Measurements from ENCODE around the gene GOLGA6C.
"Not testable (repeated sequence)": the region's sequence is repeated elsewhere in the genome, so short reads cannot be mapped to it uniquely, and the experiment has no call there.

The GOLGA6C gene, protein sequence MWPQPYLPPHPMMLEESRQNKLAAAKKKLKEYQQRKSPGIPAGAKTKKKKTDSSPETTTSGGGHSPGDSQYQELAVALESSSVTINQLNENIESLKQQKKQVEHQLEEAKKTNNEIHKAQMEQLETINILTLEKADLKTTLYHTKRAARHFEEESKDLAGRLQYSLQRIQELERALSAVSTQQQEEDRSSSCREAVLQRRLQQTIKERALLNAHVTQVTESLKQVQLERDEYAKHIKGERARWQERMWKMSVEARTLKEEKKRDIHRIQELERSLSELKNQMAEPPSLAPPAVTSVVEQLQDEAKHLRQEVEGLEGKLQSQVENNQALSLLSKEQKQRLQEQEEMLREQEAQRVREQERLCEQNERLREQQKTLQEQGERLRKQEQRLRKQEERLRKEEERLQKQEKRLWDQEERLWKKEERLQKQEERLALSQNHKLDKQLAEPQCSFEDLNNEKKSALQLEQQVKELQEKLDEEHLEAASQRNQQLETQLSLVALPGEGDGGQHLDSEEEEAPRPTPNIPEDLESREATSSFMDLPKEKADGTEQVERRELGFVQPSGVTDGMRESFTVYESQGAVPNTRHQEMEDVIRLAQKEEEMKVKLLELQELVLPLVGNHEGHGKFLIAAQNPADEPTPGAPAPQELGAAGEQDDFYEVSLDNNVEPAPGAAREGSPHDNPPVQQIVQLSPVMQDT

GRCh38 chr15:75258034-75258433 is at the start of gene GOLGA6C:
TSS of gene GOLGA6C (plus strand) at chr15:75258334. CDS start at chr15:75258599, 265 bp downstream.
- DNase-seq: not testable (repeated sequence)

GRCh38 chr15:75208501-75209288 is 49.4 kb upstream of the GOLGA6C start:
- no peak for DNase-seq

GRCh38 chr15:75209289-75209676 is 48.9 kb upstream of the GOLGA6C start:
- no peak for DNase-seq

GRCh38 chr15:75210811-75211230 is 47.3 kb upstream of the GOLGA6C start:
- no peak for DNase-seq

- no peak for DNase-seq
Measured at GRCh38 chr15:75211436-75212199, 46.5 kb upstream of the GOLGA6C start.

DNA sequence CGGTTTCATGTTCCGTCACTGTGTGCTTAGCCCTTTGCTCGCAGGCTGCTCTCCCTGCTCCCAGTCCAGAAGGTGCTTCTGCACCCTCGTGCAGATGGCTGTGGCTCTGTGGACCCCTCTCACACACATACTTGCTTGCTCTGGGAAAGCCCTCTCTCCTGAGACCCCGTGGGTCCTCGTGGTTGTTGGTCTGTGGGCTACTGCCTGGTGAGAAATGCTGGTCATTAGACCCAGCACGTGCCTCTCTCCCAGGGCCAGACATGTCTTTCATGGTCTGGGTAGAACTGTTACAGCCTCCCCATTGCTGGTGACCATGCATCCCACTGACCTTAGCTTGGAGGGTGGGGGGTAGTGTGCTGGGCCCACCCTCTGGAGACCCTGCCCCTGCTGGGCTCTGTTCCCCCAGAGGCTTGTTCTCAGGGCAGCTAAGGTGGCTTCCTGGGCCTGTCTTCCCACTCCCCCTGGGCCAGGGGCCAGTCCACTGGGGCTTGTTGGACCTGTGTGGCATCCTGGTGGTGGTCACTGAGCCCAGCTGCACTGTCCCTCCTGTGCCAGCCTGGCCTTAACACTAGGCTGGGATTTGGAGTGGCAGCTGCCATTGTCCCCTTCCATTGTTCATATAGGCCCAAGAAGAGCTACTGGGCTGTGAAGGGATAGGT is 45.8 kb upstream of the GOLGA6C start:
- no peak for DNase-seq

DNA sequence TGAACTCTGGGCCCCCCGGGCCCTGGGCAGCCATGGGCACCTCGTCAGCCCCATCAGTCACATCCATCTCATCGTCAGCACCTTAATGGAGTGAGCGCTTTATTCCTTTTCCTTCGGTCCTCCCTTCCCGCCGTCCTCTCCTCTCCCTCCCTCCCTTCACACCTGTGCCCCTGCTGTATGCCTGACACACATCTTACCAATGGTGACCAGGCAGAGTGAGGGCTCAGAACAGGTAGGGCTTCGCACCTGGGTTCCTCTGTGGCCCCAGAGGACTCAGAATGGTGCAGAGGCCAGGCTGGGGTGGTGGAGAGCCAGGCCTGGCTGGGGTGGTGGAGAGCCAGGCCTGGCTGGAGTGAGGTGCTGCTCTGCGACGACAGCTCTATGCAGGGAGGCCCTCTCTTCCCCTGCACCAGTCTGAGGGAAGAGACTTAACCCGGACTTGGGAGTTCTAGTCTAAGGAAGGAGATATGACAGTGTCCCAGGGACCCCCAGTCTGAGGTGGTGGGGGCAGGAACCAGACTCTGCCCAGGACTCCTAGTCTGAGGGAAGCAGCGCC is 44.8 kb upstream of the GOLGA6C start:
- DNase-seq: no peak

GRCh38 chr15:75213768-75214221 is 44.3 kb upstream of the GOLGA6C start:
- no peak for DNase-seq

GRCh38 chr15:75214293-75215096 is 43.6 kb upstream of the GOLGA6C start:
- no peak for DNase-seq

DNA sequence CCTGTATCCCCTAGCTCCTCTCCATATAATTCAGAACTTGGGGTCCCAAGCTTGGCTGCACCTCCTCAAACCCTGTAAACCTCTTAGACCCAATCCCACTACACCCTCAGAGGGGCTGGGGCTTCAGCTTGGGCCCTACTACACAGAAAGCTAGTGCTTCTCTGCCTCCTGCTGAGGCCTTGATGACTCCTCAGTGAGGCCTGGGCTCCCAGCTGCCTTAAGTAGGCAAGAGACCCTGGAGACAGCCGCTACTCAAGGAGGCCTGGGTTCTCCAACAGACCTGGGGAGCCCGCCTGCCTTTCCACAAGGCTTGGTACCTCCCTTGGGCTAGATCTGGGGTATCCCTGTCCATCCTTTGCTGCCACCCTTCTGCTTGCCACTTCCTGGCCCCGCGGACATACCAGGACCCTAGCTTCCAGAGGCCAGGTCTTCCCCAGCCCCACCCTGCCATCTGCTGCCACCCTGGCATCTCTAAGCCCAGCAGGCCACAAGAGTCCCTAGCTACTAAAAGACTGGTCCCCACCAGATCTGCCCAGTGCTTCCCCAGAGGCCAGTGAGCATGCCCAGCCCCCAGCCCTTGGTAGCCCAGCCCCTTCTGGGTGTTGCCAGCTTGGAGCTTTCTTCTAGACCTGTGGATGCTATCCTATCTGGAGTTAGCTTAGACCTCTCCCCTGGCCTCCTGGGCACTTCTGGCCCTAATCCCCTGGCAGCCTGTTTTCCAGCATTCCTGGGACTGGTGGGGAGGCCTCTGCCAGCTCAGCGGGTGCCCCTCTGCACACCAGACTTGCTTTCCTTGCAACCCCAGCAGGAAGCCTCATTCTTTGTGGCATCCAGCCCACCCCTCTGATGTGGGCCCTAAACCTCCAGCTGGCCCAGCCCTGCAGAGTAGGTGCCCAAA is 42.8 kb upstream of the GOLGA6C start:
- no peak for DNase-seq

DNA sequence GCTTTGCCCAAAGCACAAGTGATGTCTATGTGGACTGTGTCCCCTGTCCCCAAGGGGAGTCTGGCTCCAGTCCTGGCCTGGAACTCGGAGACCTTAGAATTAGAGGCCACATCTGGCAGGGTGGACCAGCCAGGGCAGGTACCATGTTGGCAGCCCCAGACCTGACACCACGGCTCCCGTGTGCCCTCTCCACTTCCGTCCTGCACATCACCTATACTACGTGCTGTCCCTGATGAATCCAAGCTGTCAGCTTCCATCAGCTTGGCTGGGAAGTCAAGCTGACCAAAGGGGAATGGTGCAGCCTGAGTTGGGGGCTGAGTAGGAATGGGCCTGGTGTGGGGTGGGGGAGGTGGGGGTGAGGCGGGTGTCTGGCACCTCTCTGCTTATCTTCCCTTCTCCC is 41.1 kb upstream of the GOLGA6C start:
- no peak for DNase-seq

- DNase-seq: not testable (repeated sequence)
Measured at GRCh38 chr15:75217574-75217973, 40.6 kb upstream of the GOLGA6C start.

GRCh38 chr15:75219507-75219929 is 38.6 kb upstream of the GOLGA6C start:
- not testable (repeated sequence) for DNase-seq

DNA sequence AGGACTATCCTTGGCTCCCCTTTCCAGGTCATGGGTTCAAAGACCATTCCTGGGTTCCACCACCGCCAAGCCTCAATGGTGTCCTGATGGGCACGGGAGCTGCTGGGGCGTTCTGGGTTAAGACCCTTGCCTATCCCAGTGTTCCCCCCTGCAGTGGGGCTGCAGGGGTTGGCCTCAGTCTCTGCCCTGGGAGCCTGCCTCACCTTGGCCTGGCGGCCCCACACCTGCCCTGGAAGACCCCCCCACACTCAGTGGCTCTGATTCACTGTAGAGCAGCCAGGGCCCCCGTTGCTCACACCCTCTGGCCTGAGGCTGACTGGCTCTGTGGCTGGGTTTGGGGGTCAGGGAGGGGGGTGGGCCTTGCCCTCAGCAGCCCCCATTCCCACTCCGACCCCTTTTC is 34.4 kb upstream of the GOLGA6C start:
- no peak for DNase-seq

- no peak for DNase-seq
Measured at GRCh38 chr15:75224281-75224680, 33.9 kb upstream of the GOLGA6C start.

DNA sequence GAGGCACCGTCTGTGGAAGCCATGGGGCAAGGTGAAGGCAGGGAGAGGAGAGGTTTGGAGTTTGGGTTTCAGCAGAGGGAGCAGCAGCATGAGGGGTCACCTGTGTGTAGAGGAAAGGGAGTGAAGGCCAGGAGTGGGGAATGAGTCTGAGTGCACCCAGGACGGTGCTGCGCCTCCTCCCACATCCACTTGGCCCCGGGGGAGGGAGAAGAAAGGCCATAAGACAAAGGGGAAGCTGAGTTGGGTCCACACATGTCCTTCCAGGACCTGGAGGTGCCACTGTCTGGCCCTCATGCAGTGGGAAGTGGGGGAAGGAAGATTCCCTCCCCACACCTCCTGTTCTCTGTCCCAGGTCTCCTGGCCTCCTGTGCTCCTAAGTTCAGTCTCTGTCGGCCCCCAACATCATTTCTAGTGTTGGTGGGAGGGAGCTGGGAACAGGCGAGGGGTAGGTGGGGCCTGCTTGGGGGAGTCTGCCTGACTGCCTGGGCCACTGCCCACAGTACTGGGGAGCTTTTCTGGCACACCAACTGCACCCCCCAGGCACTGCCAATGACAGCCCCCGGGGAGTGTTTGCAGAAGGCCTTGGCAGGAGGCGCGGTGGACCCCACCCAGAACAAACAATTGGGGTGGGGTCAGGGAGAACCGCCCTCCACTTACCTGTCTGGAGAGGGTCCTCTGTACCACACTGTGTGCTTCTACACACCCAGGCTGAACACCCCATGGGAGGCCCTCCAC is 32.9 kb upstream of the GOLGA6C start:
- not testable (repeated sequence) for DNase-seq

DNA sequence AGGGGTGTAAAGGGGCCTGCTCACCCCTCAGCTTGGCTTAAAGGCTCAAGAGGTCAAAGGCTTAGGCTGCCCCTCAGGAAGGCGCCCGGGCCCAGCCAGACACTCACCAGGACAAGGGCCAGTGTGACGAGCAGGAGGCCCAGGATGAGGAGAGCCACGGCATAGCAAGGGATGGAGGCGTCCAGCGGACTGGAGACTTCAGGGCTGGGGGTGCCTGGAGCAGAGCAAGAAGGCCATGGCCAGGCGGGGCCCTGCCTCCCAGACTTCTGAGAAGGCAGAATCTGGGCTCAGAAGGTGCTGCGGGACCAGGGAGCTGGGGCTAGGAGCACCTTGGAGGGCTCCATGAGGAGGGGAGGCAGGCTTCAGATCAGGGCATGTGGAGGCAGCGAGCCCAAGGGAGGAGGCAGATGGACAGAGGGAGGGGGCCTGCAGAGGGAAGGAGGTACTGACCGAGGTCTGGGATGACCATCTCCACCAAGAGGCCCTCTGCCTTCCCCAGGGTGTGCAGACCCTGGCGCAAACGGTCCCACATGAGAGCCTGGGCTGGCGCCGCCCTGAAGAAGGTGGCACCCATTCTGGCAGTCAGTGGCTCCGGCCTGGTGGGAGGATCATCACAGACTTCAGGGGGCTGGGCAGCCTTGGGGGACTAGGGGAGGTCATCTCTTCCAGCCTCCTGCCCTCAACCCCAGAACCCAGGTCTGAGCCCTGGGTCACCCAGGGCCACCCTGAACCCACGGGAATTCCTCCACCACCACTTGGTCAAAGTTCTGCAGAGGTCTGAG is 32.0 kb upstream of the GOLGA6C start:
- DNase-seq: no peak

- not testable (repeated sequence) for DNase-seq
Measured at GRCh38 chr15:75227112-75227511, 31.0 kb upstream of the GOLGA6C start.
